IPS-18c (cell line): Measurements from ENCODE around the gene PYGM.

Experiments
- H3K4me3 ChIP-seq: 2 replicates; pipeline ENCODE4 v1.7.0; 2013; ENCODE audit warnings: low read depth, mild to moderate bottlenecking, low read length, moderate library complexity; ENCODE audit not compliant: insufficient read depth
- H3K9me3 ChIP-seq: one replicate; pipeline ENCODE4 v1.6.1; 2013; ENCODE audit warnings: mild to moderate bottlenecking, low read length, moderate library complexity; ENCODE audit not compliant: control insufficient read depth, insufficient read depth

PYGM gene

DNA sequence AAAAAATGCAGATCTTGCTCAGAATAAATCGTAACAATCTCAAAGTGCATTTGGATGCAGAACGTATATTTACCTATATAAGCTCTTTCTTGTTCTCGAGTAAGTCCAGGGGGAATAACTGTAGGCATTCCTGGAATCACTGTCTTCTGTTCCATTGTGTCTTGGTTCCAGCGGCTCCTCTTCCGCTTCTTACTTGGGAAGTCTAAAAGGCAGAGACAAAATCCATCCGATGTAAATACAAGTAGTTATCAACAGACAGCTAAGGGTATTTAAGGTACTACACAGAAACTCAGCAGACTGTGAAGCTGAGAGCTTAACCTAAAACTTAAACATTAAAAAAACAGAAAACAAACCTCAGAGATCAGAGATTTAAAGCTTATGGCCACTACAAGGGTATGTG, 16.7 kb upstream of the PYGM start:
- H3K4me3 ChIP-seq = peak overlapping the region; percentile 49; the same call in 1 of the 2 replicates
- no peaks in the 10 kb centered on the region for H3K9me3 ChIP-seq

DNA sequence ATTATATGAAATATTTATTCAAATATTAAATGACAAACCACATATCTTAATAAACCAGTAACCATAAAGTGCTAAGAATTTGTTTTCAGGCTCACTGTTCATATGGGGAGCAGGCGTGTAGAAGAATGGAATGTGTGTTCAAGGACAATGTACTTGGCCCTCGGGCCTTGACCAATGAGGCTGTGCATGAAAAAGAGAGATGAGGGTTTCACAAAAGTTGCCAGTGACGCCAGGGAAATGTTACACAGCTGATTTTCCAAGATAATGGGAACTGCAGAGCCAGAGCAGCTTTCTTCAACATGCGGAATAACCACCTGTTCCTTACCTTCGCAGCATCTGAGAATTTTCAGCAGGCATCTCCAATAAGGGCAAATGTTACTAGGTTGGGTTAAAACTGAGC, 14.4 kb upstream of the PYGM start:
- H3K9me3 ChIP-seq = no peaks in the 10 kb centered on the region
- H3K4me3 ChIP-seq = no peak overlapping the region

- no peak overlapping the region for H3K4me3 ChIP-seq
These were observed 12.7 kb upstream of the PYGM start for GRCh38 chr11:64772303-64773018.

GRCh38 chr11:64771861-64772260, 12.1 kb upstream of the PYGM start:
- H3K4me3 ChIP-seq = no peak overlapping the region
- H3K9me3 ChIP-seq = no peaks in the 10 kb centered on the region

More at GRCh38 chr11:64772303-64773018, 12.7 kb upstream of the PYGM start:
- H3K9me3 ChIP-seq = no peaks in the 10 kb centered on the region

DNA sequence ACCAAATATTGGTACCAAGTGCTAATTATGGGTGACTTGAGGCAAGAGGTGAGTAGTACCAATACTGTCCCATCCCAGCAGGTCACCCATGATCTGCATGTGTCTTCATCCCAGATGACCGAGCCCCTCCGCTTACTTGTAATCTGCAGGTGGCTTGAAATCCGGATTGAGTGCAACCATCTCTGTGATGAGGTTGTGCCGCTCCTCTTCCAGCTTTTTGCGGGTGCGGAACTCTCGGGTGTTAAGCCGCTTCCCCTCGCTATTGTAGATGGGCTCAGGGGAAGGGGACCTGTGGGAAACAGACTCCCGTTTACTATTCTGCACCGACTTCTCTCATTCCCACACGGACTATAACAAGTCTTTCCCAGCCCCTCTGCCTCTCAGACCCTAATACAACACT, 10.3 kb upstream of the PYGM start:
- Histone ChIP-seq H3K9me3 (no peaks in the 10 kb centered on the region), H3K4me3 (no peak overlapping the region)

DNA sequence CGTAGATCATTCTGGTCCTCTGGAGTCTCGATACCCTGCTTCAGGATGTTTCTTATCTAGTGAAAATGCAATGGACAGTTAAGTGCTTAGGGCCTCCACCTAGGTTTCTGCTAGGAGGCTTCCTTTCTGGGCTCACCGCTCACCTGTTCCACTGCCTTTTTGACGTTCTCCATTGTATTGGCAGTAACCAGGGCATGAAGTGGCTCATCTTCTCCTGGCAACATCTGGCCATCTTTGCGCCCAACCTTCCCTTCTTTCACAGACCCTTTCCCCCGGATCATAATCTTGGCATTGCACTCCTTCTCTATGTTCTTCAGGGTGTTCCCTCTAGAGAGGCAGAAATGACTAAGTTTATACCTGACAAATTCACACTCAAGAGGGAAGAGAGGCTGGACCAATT, 9.5 kb upstream of the PYGM start:
- Histone ChIP-seq H3K9me3 (no peaks in the 10 kb centered on the region), H3K4me3 (no peak overlapping the region)

- Histone ChIP-seq H3K4me3 (no peak overlapping the region), H3K9me3 (no peaks in the 10 kb centered on the region)
These were observed 8.5 kb upstream of the PYGM start for GRCh38 chr11:64768300-64768694.

DNA sequence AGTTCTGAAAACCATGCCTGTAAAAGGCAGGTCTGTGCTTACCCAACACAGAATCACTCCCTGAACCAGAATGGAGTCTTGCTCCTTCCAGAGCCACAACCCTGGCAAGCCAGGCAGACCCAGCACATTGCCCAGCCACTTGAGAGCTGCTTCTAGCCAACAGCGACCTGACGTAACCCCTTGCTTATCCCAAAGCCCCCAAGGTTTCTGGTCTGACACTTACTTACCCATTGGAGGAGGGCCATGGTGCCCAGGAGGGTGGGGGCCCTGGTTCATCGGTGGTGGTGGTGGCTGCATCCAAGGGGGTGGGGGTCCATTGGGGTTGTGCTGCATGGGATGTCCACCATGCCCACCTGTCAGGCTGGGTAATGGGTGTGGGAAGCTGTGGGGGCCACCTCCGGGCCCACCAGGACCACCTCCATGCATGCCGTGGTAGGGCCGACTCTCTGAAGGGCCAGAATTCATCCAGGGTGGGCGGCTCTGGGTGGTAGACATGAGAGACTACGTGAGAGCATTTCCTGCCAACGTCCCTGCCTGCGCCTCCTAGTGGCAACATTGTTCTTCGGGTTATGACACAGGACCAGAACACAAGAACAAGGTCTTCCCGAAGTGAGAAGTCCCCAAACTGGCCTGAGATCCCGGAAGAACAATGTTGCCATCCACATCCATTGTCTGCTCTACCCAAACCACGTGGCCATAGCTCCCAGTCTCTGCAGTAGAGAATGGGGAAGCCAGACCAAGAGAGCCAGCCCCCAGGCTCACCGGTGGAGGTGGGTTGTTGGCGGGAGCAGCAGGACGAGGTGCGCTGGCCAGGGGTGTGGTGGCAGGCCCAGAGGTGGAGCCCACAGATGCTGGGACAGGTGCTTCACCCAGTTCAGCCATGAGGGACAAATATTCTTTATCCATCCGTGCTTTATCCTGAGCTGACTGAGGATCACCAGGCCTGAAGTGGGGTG, 7.8 kb upstream of the PYGM start:
- Histone ChIP-seq H3K4me3 (peak overlapping the region; percentile 6; the same call in 1 of the 2 replicates), H3K9me3 (no peaks in the 10 kb centered on the region)

DNA sequence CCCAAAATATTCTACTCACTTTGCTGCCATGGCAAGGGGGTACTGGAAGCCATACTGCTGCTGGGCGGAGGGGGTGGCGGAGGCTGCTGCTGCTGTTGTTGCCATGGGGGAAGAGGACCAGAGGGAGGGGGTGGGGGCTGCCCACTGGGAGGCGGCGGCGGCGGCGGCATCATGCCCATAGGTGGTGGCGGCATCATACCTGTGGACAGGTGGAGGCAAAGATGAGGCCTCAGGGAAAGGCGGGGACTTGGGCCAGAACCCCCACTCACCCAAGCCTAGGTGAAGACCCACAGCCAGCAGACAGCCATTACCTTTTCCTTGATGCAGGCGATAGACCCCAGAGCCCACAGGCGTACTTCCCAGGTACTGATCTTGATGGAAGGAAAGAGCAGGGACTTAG, 7.1 kb upstream of the PYGM start:
- Histone ChIP-seq H3K9me3 (no peaks in the 10 kb centered on the region), H3K4me3 (no peak overlapping the region)

DNA sequence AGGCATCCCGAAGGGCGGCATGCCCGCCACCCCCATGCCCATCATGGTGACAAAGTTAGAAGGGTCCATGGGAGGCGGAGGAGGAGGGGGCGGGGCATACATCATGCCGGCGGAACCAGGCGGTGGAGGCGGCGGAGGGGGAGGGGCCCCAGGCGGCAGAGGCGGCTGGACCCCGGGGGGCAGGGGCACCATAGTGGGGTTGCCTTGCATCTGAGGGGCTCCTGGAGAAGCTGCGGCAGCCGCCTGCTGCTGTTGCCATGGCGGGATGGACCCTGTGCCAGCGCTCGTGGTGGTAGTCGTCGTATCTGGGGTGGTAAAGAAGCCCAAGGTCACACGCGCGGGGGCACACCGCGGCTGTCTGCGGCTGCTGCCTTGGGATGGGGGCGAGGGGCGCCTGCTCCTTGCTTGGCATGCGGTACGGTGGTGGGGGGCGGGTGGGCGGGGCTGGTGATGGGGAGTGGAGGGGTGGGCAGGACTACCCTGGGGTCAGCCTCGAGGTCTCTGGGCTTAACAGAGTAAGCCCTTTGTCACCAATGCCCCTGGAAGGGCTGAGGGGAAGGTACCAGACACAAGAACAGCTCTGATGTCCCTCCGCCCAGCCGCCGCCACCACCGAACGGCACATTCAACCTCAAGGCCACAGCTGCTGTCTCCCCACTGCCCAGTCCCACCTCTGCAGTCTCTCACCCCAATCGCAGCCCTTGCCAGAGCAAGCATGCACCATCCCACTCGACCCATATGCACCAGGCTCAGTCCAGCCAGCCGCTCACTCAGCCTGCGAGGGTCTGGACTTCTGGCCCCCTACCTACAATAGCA, 6.3 kb upstream of the PYGM start:
- no peak overlapping the region for H3K4me3 ChIP-seq
- H3K9me3 ChIP-seq = no peaks in the 10 kb centered on the region

- H3K9me3 ChIP-seq = no peaks in the 10 kb centered on the region
- no peak overlapping the region; the same call in 1 of the 2 replicates for H3K4me3 ChIP-seq
These were observed 5.6 kb upstream of the PYGM start for GRCh38 chr11:64765291-64765850.

DNA sequence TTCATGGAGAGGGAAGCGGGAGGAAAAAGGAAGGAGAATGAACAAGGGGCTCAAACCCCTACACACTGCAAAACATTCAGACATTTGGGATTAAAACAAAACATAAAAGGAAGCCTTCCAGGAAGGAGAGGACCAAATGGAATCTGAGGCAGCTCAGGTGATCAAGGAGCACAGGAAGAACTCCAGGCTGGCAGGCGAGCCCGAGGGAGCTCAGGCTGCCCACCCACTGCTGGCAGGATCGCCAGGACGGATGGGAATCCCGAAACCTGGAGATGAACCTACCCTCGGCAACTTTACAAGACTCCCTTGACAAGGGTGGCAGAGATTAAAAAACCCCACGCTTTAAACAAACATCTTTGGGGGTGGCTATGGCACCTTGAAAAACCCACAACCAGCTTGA, 5.0 kb upstream of the PYGM start:
- Histone ChIP-seq H3K4me3 (no peak overlapping the region), H3K9me3 (no peaks in the 10 kb centered on the region)

DNA sequence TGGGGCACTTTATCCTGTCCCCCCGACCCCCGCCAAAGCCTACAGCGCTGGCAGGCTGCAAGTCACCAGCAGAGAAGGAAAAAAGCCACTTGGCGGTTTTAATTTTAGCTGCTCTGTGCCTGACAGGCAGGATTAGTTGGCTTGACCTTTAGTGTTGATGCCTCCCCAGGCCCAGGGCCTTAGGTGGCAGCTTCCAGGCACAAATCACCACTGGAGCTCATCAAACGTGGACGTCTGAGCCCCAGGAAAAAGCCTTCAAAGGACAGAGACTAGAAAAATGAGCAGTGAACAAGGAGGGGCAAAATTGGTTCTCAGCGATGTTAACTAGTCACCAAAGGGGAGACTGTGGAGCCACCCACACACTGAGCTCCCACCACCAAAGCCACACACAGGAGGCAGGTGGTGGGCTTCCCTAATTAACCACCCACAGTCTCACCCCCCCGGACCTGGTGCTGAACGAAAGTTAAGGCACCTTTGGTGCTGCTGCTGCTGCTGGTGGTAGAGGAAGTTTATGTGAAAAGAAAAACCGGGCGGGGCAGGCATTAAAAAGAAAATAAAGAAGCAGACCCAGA, 4.4 kb upstream of the PYGM start:
- Histone ChIP-seq H3K4me3 (0 out of 2 replicates have a peak overlapping the region, but pooled peaks have one; percentile 4), H3K9me3 (no peaks in the 10 kb centered on the region)

DNA sequence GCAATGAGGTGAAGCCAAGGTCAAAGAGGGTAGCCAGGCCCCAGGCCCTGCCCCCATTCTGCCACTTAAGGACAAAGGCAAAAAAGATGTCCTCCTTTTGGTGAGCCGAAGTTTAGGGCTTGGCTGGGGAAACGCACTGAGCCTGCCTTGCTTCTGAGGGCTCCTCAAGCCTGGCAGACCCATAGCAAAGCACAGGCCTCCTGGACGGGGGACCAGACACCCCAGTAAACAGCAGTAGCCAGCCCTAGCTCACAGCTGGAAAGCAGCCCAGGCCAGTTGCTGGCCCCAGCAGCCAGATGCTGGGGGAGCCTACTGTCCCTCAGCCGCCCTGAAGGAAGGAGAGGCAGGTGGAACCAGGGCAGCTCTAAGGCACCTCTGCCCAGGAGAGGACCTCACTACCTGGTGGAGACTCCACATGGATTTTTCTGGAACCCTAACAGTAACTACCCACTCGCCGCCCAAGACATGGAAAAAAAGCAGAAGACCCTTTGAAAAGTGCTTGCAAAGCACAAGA, 3.8 kb upstream of the PYGM start:
- H3K9me3 ChIP-seq = no peaks in the 10 kb centered on the region
- peak overlapping the region; percentile 4; the same call in 1 of the 2 replicates for H3K4me3 ChIP-seq

DNA sequence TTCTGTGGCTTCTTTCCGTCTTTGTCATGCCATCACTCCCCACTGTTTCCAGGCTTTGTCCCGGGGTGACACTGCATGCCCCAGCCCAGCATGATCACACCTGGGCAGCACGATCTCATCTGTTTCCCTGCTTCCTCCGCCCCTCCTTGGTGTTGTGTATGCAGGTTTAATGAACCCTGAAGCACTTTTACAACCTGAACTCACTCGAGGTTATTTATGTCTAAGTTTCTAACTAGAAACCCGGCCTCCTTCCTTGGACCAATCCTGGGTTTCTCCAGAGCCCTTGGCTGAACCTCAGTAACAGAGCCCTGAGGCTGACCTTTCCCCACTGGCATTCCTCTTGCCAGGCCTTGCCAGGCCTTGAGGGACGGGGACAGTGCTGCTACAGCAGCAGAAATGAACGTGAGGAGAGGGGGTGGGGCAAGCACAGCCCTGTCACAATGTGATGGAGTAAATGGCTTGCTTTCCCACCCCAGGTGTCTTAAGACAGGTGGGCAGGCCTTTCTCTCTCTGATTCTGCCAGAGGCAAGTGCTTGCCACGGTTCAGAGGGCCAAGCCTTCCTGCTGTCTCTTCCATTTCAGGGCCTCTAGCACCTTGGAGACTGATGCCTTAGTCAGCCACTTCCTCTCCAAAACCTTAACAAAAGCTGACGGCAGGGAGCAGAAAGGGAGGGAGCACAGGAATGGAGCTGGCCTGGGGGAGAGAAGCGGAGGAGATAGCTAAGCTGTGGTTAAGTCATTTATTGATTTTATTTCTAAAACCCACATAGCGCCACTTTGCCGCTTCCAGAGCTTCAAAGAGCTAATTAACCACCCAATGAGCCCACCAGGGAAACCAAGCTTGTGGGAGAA, 3.1 kb upstream of the PYGM start:
- H3K4me3 ChIP-seq = no peak overlapping the region
- H3K9me3 ChIP-seq = no peaks in the 10 kb centered on the region

GRCh38 chr11:64762277-64762673, 2.5 kb upstream of the PYGM start:
- H3K4me3 ChIP-seq = peak overlapping the region; percentile 22; the same call in 1 of the 2 replicates
- no peaks in the 10 kb centered on the region for H3K9me3 ChIP-seq
